CD14-positive monocyte (primary cell): ENCODE measurements around the gene WDR26. TPM values are rescaled to one million over a fixed set of nuclear protein-coding genes. Genes with fewer than 3 reads are reported as not detected.
"Not testable (repeated sequence)": the region's sequence is repeated elsewhere in the genome, so short reads cannot be mapped to it uniquely, and the experiment has no call there.

Experiments
- DNase-seq, 3 donors: peaks; one replicate each; pipeline ENCODE4 v3.0.0-alpha.2; 2011 to 2022
- H2AFZ ChIP-seq: 2 replicates; pipeline ENCODE4 v1.6.0; 2012; ENCODE audit warnings: mild to moderate bottlenecking, low read depth, low read length, inconsistent platforms; ENCODE audit not compliant: insufficient read depth, poor library complexity, severe bottlenecking
- H3K27ac ChIP-seq, 2 donors: 1 replicate in 1 of 2; 2 replicates in 1 of 2; pipeline ENCODE4 v1.5.1; 2012 to 2013; ENCODE audit warnings: low read length in 2 of 2, control low read depth in 1 of 2, inconsistent platforms in 1 of 2, low read depth in 1 of 2, mild to moderate bottlenecking in 1 of 2
- H3K27me3 ChIP-seq, 2 donors: one replicate each; pipeline versions ENCODE4 v1.6.0 to v1.6.1; 2011 to 2013; ENCODE audit warnings: low read length in 2 of 2; ENCODE audit not compliant: control insufficient read depth in 2 of 2, insufficient read depth in 2 of 2
- H3K36me3 ChIP-seq, 2 donors: replicated peaks in 1 of 2; 1 replicate in 1 of 2; 2 replicates in 1 of 2; pipeline versions ENCODE4 v1.5.1 to v1.6.1; 2012 to 2013; ENCODE audit warnings: low read length in 2 of 2, control low read depth in 1 of 2, inconsistent platforms in 1 of 2, mild to moderate bottlenecking in 1 of 2; ENCODE audit not compliant: insufficient read depth in 2 of 2, control insufficient read depth in 1 of 2
- H3K4me1 ChIP-seq, 2 donors: 1 replicate in 1 of 2; 2 replicates in 1 of 2; pipeline versions ENCODE4 v1.5.1 to v1.6.1; 2012 to 2013; ENCODE audit warnings: low read length in 2 of 2, control low read depth in 1 of 2, inconsistent platforms in 1 of 2, mild to moderate bottlenecking in 1 of 2, moderate library complexity in 1 of 2; ENCODE audit not compliant: insufficient read depth in 2 of 2, control insufficient read depth in 1 of 2
- H3K4me2 ChIP-seq: replicated peaks from 2 replicates; pipeline ENCODE3; 2012; ENCODE audit warnings: low read length, moderate library complexity, mild to moderate bottlenecking; ENCODE audit not compliant: poor library complexity, severe bottlenecking; ENCODE audit errors: extremely low read depth
- H3K4me3 ChIP-seq, 3 experiments: fragments of 200-600 bp in 1 of 3; sonication (generic) in 1 of 3; replicated peaks in 1 of 3; 1 replicate in 2 of 3; 2 replicates in 1 of 3; pipeline ENCODE4 v1.5.1; 2011 to 2013; ENCODE audit warnings: low read length in 3 of 3, mild to moderate bottlenecking in 3 of 3, control low read depth in 2 of 3, low read depth in 2 of 3, inconsistent platforms in 1 of 3, moderate library complexity in 1 of 3
- H3K79me2 ChIP-seq: 2 replicates; pipeline ENCODE4 v1.6.0; 2012; ENCODE audit warnings: mild to moderate bottlenecking, control low read depth, inconsistent platforms, low read length, moderate library complexity; ENCODE audit not compliant: insufficient read depth
- H3K9ac ChIP-seq: 2 replicates; pipeline ENCODE4 v1.6.0; 2017; ENCODE audit warnings: low read length, mild to moderate bottlenecking; ENCODE audit not compliant: insufficient read depth, poor library complexity, severe bottlenecking
- H3K9me3 ChIP-seq, 2 donors: replicated peaks in 1 of 2; 1 replicate in 1 of 2; 2 replicates in 1 of 2; pipeline versions ENCODE4 v1.5.1 to v1.6.1; 2012 to 2013; ENCODE audit warnings: low read length in 2 of 2, control low read depth in 1 of 2; ENCODE audit not compliant: control insufficient read depth in 1 of 2, insufficient read depth in 1 of 2
- H4K20me1 ChIP-seq: 2 replicates; pipeline ENCODE4 v1.6.0; 2012; ENCODE audit warnings: mild to moderate bottlenecking, low read length, control low read depth, moderate library complexity; ENCODE audit not compliant: insufficient read depth
- H3K27ac Mint-ChIP-seq, 7 donors: one replicate each; pipeline ENCODE4 v1.8.0; 2020; ENCODE audit warnings: mild to moderate bottlenecking in 7 of 7, mixed read lengths in 7 of 7, moderate library complexity in 6 of 7, inconsistent platforms in 2 of 7
- H3K27me3 Mint-ChIP-seq, 3 donors: one replicate each; pipeline ENCODE4 v1.8.0; 2021 to 2022; ENCODE audit warnings: low read depth in 3 of 3, mild to moderate bottlenecking in 3 of 3, mixed read lengths in 3 of 3, moderate library complexity in 3 of 3, inconsistent platforms in 1 of 3
- H3K36me3 Mint-ChIP-seq, 2 donors: one replicate each; pipeline ENCODE4 v1.8.0; 2020; ENCODE audit warnings: mixed read lengths in 2 of 2, inconsistent platforms in 1 of 2, mild to moderate bottlenecking in 1 of 2
- H3K4me1 Mint-ChIP-seq: one replicate; pipeline ENCODE4 v1.8.0; 2020; ENCODE audit warnings: mild to moderate bottlenecking, mixed read lengths
- H3K4me3 Mint-ChIP-seq, 2 donors: one replicate each; pipeline ENCODE4 v1.8.0; 2020; ENCODE audit warnings: mild to moderate bottlenecking in 2 of 2, mixed read lengths in 2 of 2, moderate library complexity in 1 of 2
- H3K9me3 Mint-ChIP-seq, 7 donors: one replicate each; pipeline ENCODE4 v1.8.0; 2020 to 2022; ENCODE audit warnings: mixed read lengths in 7 of 7, mild to moderate bottlenecking in 6 of 7, moderate library complexity in 6 of 7, inconsistent platforms in 2 of 7
- CTCF ChIP-seq: fragments of 200-600 bp; IDR thresholded peaks from one replicate; pipeline ENCODE4 v1.8.0; 2022; ENCODE audit warnings: antibody characterized with exemption, mild to moderate bottlenecking
- WGBS: methylation state at CpG from one replicate; pipeline ENCODE4 v1.1.5; 2013; ENCODE audit warnings: missing lambda C conversion rate; ENCODE audit not compliant: insufficient coverage; 5-methylcytosine and 5-hydroxymethylcytosine counted together
- intact Hi-C, 2 donors: fragments of 100-400 bp; cut with micrococcal nuclease; formaldehyde crosslinking; loops; one replicate each; pipeline versions ENCODE4 v1.15.0 to v1.15.1; 2023
- polyA minus RNA-seq: library from RNA; depleted of rRNA, polyadenylated mRNA; stranded (reverse); fragments of >200 nt; gene quantifications from 2 replicates; pipeline ENCODE4 v1.2.3, GENCODE V29; 2012
- polyA plus RNA-seq, 3 donors: library from polyadenylated mRNA; depleted of rRNA in 1 of 3; unstranded in 2 of 3; stranded (reverse) in 1 of 3; fragments of 300-500 nt in 2 of 3; fragments of >200 nt in 1 of 3; fragmentation: Illumina TruSeq in 2 of 3; gene quantifications; 1 replicate in 2 of 3; 2 replicates in 1 of 3; pipeline ENCODE4 v1.2.3, GENCODE V29; 2012 to 2021
- total RNA-seq, 12 experiments: library from RNA in 1 of 12; stranded (reverse) in 1 of 12; fragments of 120-200 nt in 1 of 12; gene quantifications; one replicate each; pipeline ENCODE4 v1.2.4 and lab custom pipeline; 2013 to 2026; ENCODE audit warnings: mixed read lengths in 6 of 12, inconsistent platforms in 1 of 12

The WDR26 gene
- 58.1 TPM for total RNA-seq (2013)
- polyA plus RNA-seq (10 to 100 TPM in 1 of 3 donors, 1 to 10 TPM in 2; 2.7 to 59.4 (median 4.0) TPM), polyA minus RNA-seq (47.7 and 48.2 TPM in 2 replicates), total RNA-seq (lab: John Stamatoyannopoulos, UW) (256 to 558 (median 310) reads per million in 11 experiments)

GRCh38 chr1:224434691-224435317 is at the start of gene WDR26:
Gene WDR26 (minus strand): TSS chr1:224434797.
- H3K9me3 Mint-ChIP-seq, result no peaks in the 10 kb centered on the region
- Histone ChIP-seq H3K4me3 (peak within 1 kb of the TSS; percentile 87 to 96 (median 90)), H3K4me1 (peaks cover 31 to 50% of the 10 kb centered on the region in 2 donors), H3K4me2 (peak within 1 kb of the TSS; percentile 95), H3K36me3 (peaks cover 0 to 4% of the 10 kb centered on the region in 2 donors), H3K9me3 (no peaks in the 10 kb centered on the region), H2AFZ (peak within 1 kb of the TSS; percentile 96), H4K20me1 (peaks cover 41% of the 10 kb centered on the region), H3K27me3 (no peaks in the 10 kb centered on the region), H3K79me2 (peaks cover 66% of the 10 kb centered on the region), H3K27ac (peak within 1 kb of the TSS; percentile 84 to 95), H3K9ac (peak within 1 kb of the TSS; percentile 91)
- peak; percentile 74 to 89 (median 84) for DNase-seq
- peaks cover 41% of the 10 kb centered on the region for H3K4me1 Mint-ChIP-seq
- peaks cover 0 to 3% (median 0%) of the 10 kb centered on the region in 3 donors for H3K27me3 Mint-ChIP-seq
- peaks cover 6 to 17% of the 10 kb centered on the region in 2 donors for H3K36me3 Mint-ChIP-seq
- peak within 1 kb of the TSS; percentile 97 to 98 for H3K4me3 Mint-ChIP-seq
- intact Hi-C loops, result no loop called here
- 0% methylated on average over 37 of the region's 46 CpGs for WGBS
- no peak for TF ChIP-seq CTCF
- peak within 1 kb of the TSS; percentile 94 to 99 (median 96) for H3K27ac Mint-ChIP-seq

GRCh38 chr1:224483206-224483605 is 48.6 kb upstream of the WDR26 start:
- H3K4me1 ChIP-seq, H3K79me2 ChIP-seq, H3K4me3 ChIP-seq, intact Hi-C loops, H3K27me3 Mint-ChIP-seq, H3K4me3 Mint-ChIP-seq, H3K9ac ChIP-seq, H2AFZ ChIP-seq, H3K36me3 Mint-ChIP-seq, H4K20me1 ChIP-seq, H3K27me3 ChIP-seq, H3K36me3 ChIP-seq, H3K27ac ChIP-seq, H3K4me1 Mint-ChIP-seq, DNase-seq, H3K4me2 ChIP-seq, H3K27ac Mint-ChIP-seq, H3K9me3 ChIP-seq: not testable (repeated sequence)
- WGBS, result 98% methylated on average over 7 of the region's 7 CpGs
- H3K9me3 Mint-ChIP-seq, result peaks cover 0 to 15% (median 4%) of the 10 kb centered on the region in 7 donors
